Measurements from ENCODE around the gene ST8SIA6.
"Not testable (repeated sequence)": the region's sequence is repeated elsewhere in the genome, so short reads cannot be mapped to it uniquely, and the experiment has no call there.

ST8SIA6 gene

DNA sequence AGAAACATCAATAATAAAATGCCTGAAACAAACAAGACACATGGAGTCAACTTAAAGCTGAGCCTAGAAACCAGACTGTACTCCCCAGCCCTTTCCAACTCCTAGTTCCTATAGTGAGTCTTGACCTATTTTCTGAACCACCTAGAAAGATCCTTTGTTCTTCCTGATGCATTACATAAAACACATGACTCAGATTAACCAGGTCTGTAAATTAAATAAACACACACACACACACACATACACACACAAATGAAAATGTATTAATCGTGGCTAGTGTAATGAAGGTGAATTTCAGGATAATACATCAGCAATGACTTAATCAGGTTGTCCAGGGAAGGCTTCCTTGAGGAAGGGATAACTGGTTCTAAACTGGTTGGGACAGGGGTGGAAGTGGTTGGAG, 104.7 kb downstream of the ST8SIA6 start:
- no peak for DNase-seq (ENCODE audit: low read depth in 1 of 2, low spot score in 1 of 2)

DNA sequence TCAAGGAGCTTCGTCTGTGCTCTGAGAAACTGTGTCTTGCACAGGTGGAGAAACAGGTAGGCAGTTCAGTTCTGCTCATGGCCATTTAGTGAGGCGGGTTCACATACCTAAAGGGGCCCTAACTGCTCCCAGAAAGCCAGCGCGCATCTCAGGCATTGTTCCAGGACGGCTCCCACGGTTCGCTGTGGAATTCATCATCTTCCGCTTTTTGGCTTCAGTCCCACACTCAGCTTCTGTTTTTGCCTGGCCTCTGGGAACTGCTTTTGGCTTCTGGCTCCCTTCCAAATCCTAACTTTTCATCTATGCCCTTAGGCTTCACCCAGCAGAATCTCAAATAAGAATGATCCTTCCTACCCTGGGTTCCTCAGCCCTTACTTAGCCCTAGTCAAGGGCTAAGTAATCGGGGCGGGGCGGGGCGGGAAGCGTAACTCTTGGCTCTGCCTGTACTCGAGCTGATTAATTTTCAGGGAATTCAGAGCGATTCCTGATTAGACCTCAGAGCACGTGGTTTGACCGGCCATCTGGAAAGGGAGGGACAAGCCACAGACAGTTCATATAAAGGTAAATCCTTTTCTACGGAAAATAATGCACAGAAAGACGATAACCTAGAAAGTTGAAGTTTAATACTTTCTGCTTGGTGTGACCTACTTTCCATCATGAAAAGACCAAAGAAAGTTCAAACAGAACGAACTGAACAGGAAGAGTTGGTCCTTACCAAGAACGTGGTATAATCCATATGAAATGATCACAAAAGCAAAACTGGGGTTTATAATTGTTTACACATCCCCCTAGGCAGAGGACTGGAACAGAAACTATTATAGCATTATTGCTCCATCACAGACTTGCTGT, 105.7 kb downstream of the ST8SIA6 start:
- DNase-seq (ENCODE audit: low read depth in 1 of 2, low spot score in 1 of 2), result no peak

DNA sequence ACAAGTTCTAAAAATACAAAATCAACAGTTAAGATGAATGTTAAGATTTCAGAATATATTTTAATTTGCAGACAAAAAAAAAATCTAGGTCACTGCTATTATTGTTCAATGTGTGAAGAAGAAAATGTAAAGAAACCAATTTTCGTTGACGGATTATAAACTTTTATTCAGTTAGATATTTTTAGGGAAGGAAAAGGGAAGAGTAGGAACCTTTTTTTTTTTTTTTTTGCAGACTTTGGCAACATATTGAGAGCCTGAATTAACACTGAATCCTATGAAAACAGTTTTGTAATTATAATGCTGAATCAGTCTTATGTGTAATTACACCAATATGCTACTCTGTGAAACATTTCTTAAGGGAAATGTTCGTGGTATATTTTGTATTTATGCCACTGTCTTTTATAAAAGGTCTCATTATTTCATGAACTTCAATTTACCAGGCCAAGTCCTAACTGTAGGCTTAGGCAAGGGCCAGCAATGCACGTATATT, 106.3 kb downstream of the ST8SIA6 start:
- no peak for DNase-seq (ENCODE audit: low read depth in 1 of 2, low spot score in 1 of 2)

DNA sequence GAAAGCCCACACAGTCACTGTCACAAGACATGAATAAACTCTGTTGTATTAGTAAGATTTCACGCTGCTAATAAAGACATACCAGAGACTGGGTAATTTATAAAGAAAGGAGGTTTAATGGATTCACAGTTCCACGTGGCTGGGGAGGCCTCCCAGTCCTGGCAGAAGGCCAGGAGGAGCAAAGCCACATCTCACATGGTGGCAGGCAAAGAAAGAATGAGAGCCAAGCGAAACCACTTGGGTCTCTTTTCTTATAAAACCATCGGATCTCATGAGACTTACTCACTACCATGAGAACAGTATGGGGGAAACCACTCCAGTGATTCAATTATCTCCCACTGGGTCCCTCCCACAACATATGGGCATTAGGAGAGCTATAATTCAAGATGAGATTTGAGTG, 110.2 kb downstream of the ST8SIA6 start:
- DNase-seq (ENCODE audit: low read depth in 1 of 2, low spot score in 1 of 2), result no peak

DNA sequence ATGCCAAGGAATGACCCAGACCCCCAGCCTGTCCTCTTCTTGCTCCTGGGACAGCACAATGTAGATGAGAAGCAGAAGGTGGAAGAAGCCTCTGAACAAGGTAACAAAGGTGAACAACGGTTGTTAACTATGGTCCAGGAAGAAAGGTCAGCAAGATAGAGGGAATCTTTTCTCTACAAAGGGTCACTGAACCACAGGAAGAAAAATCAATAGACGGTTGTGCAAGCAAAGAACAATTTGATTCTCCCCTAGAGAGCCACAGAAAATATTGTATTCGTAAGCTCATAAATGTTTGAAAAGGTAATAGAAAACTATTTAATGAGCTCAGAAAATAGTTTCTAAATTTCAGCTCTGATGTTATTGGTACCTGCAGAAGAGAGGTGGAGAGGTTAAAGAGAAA, 111.3 kb downstream of the ST8SIA6 start:
- DNase-seq (ENCODE audit: low read depth in 1 of 2, low spot score in 1 of 2), result no peak

DNA sequence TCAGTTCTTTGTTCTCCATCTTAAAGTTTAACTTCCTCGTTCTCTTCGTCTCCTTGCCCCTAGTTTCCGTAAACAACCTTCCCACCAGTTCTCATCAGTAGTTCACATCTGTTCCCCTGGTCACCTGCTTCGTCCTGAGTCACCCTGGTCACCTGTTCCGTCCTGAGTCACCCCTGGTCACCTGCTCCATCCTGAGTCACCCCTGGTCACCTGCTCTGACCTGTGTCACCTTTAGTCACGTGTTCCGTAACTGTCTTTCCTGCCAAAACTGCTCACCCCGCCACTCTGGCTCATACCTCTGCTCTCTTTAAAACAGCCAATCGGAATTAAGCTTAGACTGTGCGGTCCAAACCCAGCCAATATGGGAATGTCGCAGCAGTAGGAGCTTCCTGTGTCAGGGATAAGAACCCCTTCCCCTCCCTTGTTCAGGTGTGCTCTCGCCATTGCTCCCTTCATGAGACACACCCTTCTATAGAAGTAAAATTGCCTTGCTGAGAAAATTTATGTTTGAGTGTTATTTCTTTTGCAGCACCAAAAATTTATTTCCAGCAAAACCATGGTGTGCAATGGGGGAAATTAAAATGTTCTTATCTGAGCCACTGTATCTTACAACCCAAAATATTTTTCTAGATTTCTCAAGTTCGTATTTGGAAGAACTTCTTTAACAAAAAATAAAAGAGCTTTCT, 114.1 kb downstream of the ST8SIA6 start:
- no peak for DNase-seq (ENCODE audit: low read depth in 1 of 2, low spot score in 1 of 2)

DNA sequence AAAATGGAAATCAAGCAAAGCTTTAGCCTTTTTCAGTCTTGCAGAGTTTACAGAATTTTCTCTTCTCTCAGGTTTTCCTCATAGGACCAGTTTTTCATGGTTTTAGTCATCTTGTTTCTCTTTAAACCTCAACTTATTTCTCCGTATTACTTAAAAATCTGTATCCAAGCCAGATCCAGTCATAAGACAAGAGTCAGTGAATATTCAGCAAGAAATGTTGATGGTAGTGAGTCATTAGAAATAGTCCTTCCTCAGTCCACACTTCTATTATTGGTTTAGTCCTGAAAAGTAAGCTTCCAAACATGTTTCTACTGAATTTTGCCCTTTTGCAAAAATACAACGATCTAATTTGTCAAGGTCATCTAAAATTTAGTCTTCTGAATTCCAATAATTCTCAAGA, 119.3 kb downstream of the ST8SIA6 start:
- no peak for DNase-seq (ENCODE audit: low read depth in 1 of 2, low spot score in 1 of 2)

DNA sequence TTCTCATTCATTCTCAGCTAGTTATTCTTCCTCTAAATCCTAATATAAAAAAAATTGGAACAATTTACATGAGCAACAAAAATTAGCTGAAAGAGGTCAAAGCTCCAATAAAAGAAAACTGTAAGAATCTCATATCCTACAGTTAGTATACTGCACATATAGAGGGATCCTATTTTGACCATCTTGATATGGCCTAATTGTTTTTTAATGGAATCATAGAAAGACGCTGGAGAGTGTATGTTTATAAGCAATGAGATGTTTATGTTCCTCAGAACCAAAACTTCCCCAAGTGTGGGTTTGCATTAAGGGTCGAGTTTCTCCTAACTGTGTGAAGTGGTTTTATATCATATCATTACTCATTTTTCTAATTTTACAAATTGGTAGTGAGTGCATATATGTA, 123.9 kb downstream of the ST8SIA6 start:
- no peak for DNase-seq (ENCODE audit: low read depth in 1 of 2, low spot score in 1 of 2)

DNA sequence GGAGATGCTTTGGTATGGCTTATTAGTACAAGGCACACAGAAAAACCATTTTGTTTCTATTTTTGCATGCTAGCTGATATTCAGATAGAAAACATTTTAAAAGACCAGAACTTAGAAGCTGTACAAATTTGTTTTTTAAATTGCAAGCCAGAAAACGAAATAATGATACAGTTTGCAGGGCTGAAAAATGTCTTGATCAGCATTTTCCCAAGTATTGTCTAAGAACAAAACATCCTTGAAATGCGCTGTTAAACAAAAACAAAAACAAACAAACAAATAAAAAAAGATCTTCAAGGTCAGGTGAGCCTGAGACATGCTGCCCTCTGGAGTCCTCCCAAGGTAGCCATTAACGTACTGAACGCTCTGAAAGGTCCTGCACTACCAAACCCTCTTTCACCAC, 128.0 kb downstream of the ST8SIA6 start:
- no peak for DNase-seq (ENCODE audit: low read depth in 1 of 2, low spot score in 1 of 2)

DNA sequence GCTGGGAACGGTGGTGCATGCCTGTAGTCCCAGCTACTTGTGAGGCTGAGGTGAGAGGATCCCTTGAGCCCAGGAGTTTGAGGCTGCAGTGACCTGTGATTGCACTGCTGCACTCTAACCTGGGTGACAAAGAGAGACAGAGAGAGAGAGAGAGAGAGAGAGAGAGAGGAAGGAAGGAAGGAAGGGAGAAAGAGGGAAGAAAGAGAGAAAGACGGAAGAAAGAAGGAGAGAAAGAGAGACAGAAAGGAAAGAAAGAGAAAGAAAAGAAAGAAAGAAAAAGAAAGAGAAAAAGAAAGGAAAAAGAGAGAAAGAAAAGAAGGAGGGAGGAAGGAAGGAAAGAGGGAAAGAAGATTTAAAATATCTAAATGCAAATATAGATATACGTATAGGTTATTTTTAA, 132.4 kb downstream of the ST8SIA6 start:
- not testable (repeated sequence) for DNase-seq (ENCODE audit: low read depth in 1 of 2, low spot score in 1 of 2)

DNA sequence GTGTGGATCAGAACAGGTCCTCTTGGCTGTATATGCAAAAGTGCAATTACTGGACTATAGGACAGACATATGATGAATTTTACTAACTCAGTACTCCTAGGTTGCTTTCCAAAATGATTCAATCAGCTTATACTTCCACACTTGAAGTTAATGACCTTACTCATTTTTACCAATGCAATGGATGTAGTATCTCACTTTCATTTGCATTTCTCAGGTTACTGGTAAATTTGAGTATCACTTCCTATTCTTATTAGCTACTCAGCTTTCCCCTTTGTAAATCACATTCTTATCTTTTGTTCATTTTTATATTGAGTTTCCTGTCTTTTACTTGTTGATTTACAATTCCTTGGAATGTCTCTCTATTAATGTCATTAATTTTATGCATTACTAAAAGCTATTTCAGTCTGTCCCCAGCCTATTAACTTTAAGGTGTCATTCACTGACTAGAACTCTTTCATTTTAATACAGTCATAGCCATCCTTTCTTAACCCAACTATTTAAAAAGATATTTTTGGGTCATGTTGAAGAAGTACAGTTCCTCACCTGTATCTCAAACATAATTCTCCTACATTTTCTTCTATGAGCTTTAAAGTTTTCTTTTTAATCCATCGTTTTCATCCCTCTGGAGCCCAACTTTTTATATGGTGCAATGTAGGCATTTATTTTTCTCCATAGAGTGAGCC, 137.8 kb downstream of the ST8SIA6 start:
- no peak for DNase-seq (ENCODE audit: low read depth in 1 of 2, low spot score in 1 of 2)

DNA sequence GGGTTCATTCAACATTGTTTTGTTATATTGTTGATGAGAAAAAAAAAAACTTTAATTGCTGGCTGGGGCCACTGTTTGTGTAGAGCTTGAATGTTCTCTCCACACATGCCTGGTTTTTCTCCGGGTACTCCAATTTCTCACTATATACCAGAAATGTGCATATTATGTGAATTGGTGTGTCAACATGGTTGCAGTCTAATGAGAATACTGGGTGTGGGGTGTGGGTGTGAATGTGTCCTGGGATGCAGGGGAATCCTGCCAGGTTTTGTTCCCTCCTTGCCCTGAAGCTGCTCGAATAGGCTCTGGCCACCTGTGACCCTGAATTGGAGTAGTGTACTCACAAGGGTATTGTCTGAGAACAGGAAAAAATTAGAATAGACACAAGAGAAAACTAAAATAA, 145.0 kb downstream of the ST8SIA6 start:
- no peak for DNase-seq (ENCODE audit: low read depth in 1 of 2, low spot score in 1 of 2)

DNA sequence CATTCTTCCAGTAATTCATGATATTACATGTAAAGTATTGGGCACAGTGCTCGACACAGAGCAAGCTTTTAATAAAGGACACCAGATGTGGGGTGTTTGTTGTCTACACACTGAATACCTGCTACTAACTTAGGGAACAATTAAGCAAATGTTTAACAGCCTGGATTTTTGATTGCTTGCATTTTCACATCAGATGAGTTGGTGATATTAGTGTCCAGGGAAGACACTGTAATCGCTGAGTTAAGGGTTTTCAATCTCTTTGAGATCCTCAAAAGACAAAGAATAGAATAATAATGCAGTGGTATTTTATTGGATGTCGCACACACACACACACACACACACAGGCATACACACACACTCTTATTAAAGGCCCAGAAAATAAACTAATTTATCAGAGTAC, 147.3 kb downstream of the ST8SIA6 start:
- DNase-seq (ENCODE audit: low read depth in 1 of 2, low spot score in 1 of 2), result no peak

DNA sequence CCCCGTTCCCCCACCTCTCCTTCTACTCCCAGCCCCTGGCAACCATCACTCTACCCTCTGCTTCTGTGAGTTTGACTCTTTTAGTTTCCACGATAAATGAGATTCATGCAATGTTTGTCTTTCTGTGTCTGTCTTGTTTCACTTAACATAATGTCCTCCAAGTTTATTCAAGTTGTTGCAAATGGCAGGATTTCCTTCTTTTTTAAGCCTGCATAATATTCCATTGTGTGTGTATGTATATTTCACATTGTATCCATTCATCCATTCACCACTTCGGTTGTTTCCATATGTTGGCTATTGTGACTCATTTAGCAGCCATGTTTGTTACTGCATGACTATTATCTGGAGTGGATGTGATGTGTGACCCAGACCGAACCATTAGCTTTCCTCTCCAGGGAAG, 162.0 kb downstream of the ST8SIA6 start:
- DNase-seq (ENCODE audit: low read depth in 1 of 2, low spot score in 1 of 2), result no peak

DNA sequence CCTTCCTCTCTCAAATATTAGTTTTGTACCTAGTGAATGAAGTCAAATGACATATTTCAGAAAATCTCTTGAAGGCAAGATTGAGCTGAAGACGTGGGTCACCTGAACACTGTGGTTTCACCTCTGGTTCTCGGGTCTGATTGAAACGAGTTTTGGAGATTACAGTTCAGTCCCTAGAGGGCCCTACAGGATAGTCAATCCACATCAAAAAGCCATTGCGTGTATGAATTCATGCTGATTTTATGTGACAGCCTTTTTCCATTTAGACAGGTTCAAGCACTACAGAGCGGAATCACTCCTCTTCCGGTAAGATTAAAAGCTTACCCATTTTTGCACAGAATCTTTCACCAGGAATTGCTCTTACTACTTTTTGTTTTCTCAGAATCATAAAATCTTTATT, 164.2 kb downstream of the ST8SIA6 start:
- peak in 1 of 2 donors; percentile 41 for DNase-seq (ENCODE audit: low read depth in 1 of 2, low spot score in 1 of 2)

DNA sequence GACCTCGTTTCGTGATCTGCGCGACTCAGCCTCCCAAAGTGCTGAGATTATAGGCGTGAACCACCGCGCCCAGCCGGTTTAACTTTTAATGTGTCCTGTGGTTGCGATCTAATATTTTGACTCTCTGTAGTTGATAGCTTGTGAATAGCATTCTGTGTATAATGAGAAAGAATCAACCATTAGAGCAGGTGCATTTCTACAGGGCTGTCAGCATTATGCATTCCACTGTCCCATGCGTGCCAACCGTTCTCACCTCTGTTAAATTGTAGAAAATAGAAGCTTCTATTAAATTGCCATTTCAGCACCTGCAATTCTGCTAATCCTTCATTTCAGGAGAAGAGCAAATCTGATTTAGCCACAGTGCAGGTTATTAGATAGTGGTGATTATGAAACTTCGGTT, 164.6 kb downstream of the ST8SIA6 start:
- no peak for DNase-seq (ENCODE audit: low read depth in 1 of 2, low spot score in 1 of 2)

DNA sequence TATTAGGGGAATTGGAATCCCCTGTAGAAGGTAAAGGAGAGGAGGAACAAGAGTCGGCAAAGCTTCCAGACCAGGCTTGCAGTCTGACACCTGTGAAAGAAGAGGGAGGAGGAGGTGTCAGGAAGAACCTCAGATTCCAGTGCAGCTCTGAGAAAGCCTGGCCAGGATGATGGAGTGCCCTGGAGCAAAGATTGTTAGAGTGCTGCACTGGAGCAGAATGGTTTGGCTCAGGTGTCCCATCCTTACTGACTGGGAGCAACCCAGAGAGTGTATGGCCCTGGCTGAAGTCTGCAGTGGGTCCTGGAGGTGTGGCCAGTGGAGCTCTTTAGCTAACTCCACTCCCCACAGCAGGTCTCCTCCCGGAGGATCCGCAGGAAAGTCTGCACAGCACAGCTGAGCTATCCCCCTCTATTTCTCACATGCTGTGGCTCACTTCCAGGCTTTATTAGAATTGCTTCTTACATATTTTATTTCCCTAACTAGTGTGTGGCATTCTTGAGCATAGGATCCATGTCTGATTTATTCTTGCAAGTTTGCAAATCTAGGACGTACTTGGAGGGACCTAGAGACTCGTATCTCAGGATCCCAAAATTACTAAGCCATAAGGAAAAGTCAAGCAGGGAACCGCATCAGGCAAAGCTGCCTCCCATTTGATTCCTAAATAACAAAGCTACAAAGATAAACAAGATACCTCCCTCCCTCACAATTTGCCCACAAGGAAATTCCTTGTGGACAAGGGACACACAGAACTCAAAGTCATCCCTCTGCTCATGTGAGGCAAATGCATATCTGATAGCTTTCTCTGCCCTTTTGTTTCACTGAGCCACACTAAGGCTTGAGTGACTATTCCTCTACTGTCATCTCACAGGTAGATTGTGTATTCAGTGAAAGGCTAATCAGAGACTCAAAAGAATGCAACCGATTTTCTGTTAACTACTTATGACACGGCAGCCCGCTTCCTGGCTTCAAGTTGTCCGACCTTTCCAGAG, 167.5 kb downstream of the ST8SIA6 start:
- no peak for DNase-seq (ENCODE audit: low read depth in 1 of 2, low spot score in 1 of 2)

DNA sequence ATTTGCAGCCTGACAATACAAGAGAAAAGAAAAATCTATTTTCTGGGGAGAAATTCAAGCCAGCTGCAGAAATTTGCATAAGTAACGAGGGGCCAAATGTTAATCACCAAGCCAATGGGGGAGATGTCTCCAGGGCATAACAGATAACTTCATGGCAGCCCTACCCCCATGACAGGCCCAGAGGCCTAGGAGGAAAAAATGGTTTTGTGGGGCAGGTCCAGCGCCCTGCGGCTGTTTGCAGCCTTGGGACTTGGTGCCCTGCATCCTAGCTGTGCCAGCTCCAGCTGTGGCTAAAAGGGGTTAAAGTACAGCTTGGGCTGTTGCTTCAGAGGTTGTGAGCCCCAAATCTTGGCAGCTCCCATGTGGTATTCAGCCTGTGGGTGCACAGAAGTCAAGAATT, 172.1 kb downstream of the ST8SIA6 start:
- no peak for DNase-seq (ENCODE audit: low read depth in 1 of 2, low spot score in 1 of 2)

DNA sequence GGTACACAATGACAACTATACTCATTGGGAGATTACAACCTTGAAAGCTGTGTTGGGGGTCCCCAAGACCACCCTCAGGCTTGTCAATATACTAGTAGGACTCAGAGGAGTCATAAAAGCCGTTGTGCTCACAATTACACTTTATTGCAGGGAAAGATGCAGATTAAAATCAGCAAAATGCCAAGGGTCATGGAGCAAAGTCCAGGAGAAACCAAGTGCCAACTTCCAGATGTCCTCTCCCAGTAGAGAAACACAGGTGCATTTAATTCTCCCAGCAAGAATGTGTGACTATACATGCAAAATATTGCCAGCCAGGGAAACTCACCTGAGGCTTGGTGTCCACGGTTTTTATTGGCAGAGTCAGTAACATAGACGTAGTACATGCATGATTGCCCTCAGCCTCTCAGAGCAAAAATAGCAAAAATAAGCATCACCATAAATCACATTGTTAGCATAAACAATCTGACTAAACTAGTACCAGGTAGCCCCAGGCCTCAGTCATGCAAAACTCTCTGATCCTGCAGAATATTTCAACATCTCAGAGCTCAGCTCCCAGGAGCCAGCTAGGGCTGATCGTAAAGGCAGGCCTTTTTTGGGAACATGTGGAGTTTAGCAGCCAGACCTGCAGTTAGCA, 175.7 kb downstream of the ST8SIA6 start:
- no peak for DNase-seq (ENCODE audit: low read depth in 1 of 2, low spot score in 1 of 2)

DNA sequence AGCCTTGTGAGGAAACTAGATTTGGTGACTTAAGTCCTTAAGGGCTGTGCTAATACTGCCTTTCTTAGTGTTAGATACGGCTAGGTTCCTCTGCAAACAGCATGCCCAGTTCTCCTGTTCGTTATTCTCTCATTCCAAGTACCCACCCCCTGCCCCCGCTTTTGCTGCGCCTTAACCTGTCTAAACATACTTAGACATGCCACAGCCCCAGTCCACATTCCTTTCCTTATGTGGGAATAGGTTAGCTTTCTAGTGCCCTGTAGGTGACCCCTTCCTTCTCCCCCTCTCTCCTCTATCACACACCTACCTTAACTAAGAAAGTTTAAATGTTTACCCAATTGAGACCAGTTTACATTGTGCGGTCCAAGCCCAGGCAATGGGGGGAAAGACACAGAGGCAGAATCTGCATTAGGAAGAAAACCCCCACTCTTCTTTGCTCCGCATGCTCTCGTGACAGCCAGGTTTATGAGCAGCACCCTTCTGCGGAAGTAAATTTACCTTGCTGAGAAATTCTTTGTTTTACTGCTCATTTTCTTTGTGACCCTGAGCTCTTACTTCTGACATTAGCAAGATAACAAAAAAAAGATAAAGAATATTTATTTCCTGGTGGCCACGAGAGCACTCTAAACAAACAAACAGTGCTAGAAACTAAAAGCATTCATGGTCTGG, 177.5 kb downstream of the ST8SIA6 start:
- no peak for DNase-seq (ENCODE audit: low read depth in 1 of 2, low spot score in 1 of 2)

Measured in activated CD4-positive, alpha-beta T cell treated with anti-CD3 and anti-CD28 coated beads, Interleukin-2, amount 50 U/mL, for 24 hours (primary cell).